GM12878 (cell line): Measurements from ENCODE around the gene KRT86.

Source experiments
- CBX3 ChIP-seq: fragments of 200-600 bp; sonication (generic); IDR thresholded peaks from 2 replicates; pipeline ENCODE4 v1.6.1; 2016; ENCODE audit warnings: low read depth, borderline replicate concordance
- RELB ChIP-seq: fragments of 450-650 bp; IDR thresholded peaks from 2 replicates; pipeline ENCODE4 v1.6.1; 2017; ENCODE audit warnings: low read depth, mild to moderate bottlenecking, moderate library complexity

DNA sequence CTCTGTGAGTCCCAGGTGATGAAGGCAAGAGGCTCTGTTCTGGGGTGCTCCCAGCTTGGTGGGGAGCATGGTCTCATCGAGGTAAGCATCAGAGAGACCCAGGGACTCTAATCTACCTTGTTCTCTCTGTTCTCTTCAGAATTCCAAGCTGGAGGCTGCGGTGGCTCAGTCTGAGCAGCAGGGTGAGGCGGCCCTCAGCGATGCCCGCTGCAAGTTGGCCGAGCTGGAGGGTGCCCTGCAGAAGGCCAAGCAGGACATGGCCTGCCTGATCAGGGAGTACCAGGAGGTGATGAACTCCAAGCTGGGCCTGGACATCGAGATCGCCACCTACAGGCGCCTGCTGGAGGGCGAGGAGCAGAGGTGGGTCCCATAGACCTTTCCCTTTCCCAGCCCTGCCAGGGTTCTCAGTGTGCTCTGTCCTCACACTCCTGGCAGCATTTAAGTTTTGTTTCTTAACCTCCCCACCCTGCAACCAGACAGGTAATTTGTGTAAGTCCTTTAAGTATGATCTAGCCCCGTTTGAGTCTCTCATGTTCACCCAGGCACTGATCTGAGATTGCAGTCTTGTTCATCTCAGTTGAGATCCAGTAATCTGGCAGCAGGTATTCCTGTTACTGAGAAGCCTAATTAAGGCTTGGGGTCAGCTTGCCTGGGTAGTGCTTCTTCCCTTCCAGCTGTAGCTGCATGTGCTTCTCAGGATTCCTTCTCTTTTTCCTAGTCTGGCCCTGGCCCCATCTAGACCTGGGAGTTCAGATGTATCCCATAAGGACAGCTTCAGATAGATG is 31.7 kb downstream of the KRT86 start:
- TF ChIP-seq CBX3 (no peak), RELB (no peak)
